MCF 10A (cell line): ENCODE results near the gene TMEM174. TPM values are rescaled to one million over a fixed set of nuclear protein-coding genes. Genes with fewer than 3 reads are reported as not detected.
"Not testable (repeated sequence)": the region's sequence is repeated elsewhere in the genome, so short reads cannot be mapped to it uniquely, and the experiment has no call there.

Experiments used
- BruUV-seq: library from RNA; stranded (reverse); fragments of 400-500 nt; replicated peaks from 2 replicates; lab custom pipeline; 2021; lab: Mats Ljungman, UMichigan
- CTCF ChIA-PET: fragments of 300-600 bp; sonication (Branson Sonifier 250); formaldehyde crosslinking; extraction: SDS; loops from one replicate; lab custom pipeline; 2021; ENCODE audit warnings: antibody characterized with exemption, inconsistent platforms; lab: Yijun Ruan, JAX
- POLR2A ChIA-PET: fragments of 300-600, 350-650 bp; sonication (Branson Sonifier 250); formaldehyde crosslinking; extraction: SDS; loops from one replicate; lab custom pipeline; 2020; ENCODE audit warnings: antibody characterized with exemption, inconsistent platforms; lab: Yijun Ruan, JAX
- DNase-seq: peaks from one replicate; pipeline ENCODE4 v3.0.0-alpha.2; 2018; ENCODE audit not compliant: unreplicated experiment
- H3K27ac Mint-ChIP-seq: one replicate; pipeline ENCODE4 v1.8.0; 2022; ENCODE audit warnings: mild to moderate bottlenecking, low read depth, mixed read lengths; ENCODE audit not compliant: unreplicated experiment
- H3K27me3 Mint-ChIP-seq: one replicate; pipeline ENCODE4 v1.8.0; 2022; ENCODE audit warnings: mixed read lengths; ENCODE audit not compliant: insufficient read depth, unreplicated experiment
- H3K36me3 Mint-ChIP-seq: one replicate; pipeline ENCODE4 v1.8.0; 2022; ENCODE audit warnings: mild to moderate bottlenecking, moderate library complexity, mixed read lengths; ENCODE audit not compliant: insufficient read depth, unreplicated experiment
- H3K4me1 Mint-ChIP-seq: one replicate; pipeline ENCODE4 v1.8.0; 2022; ENCODE audit warnings: mixed read lengths; ENCODE audit not compliant: insufficient read depth, unreplicated experiment
- H3K4me3 Mint-ChIP-seq: one replicate; pipeline ENCODE4 v1.8.0; 2022; ENCODE audit warnings: mild to moderate bottlenecking, moderate library complexity, mixed read lengths; ENCODE audit not compliant: unreplicated experiment
- H3K9me3 Mint-ChIP-seq: one replicate; pipeline ENCODE4 v1.8.0; 2022; ENCODE audit warnings: mixed read lengths; ENCODE audit not compliant: unreplicated experiment
- intact Hi-C: fragments of 100-400 bp; cut with micrococcal nuclease; formaldehyde crosslinking; loops from 2 replicates; pipeline ENCODE4 v1.14.1; 2022
- total RNA-seq: library from RNA; stranded (reverse); gene quantifications from 2 replicates; pipeline ENCODE4 v1.2.3, GENCODE V29; 2022
- TF ChIP-seq, protein P1 (sequence below): fragments of 200-600 bp; IDR thresholded peaks from one replicate; pipeline ENCODE4 v1.8.0; 2022; ENCODE audit warnings: antibody characterized with exemption, mild to moderate bottlenecking; ENCODE audit not compliant: unreplicated experiment

Gene TMEM174
- total RNA-seq, 1 experiment from 2014 or later = not detected

DNA sequence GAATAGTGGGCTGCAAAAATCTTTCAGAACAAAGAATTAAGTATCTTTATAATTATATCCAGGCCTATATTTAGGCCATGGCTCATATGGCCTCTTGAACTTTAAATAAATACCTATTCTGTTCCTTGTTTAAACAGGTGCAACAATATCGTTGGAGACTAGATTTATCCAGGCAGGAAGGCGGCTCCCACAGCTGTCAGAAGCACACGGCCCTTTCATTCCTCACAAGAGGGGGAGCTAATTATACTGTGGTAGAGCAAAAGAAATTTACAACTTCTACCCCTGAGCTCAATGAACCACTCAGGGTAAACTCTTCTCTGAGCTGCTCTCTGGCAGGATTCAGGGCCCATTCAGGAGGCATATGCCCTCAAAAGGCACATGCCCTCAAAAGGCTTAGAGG lies 31.3 kb downstream of the TMEM174 start:
- intact Hi-C loops = no loop called here
- H3K4me1 Mint-ChIP-seq = no peaks in the 10 kb centered on the region
- H3K4me3 Mint-ChIP-seq = no peak overlapping the region
- H3K27ac Mint-ChIP-seq = no peak overlapping the region
- TF ChIP-seq, protein P1, sequence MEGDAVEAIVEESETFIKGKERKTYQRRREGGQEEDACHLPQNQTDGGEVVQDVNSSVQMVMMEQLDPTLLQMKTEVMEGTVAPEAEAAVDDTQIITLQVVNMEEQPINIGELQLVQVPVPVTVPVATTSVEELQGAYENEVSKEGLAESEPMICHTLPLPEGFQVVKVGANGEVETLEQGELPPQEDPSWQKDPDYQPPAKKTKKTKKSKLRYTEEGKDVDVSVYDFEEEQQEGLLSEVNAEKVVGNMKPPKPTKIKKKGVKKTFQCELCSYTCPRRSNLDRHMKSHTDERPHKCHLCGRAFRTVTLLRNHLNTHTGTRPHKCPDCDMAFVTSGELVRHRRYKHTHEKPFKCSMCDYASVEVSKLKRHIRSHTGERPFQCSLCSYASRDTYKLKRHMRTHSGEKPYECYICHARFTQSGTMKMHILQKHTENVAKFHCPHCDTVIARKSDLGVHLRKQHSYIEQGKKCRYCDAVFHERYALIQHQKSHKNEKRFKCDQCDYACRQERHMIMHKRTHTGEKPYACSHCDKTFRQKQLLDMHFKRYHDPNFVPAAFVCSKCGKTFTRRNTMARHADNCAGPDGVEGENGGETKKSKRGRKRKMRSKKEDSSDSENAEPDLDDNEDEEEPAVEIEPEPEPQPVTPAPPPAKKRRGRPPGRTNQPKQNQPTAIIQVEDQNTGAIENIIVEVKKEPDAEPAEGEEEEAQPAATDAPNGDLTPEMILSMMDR = no peak
- peaks cover 9% of the 10 kb centered on the region for H3K9me3 Mint-ChIP-seq
- no peaks in the 10 kb centered on the region for H3K36me3 Mint-ChIP-seq
- BruUV-seq = no TSS peak
- ChIA-PET POLR2A (interaction anchor here (0.6 to 1.1 kb wide), 2 partner anchors 15 to 286 kb away, joined by 3 read pairs; no protein-coding TSS in a partner anchor), CTCF (interaction anchor here (0.6 to 2.3 kb wide), 4 partner anchors 12 to 676 kb away, joined by 3 to 14 read pairs (median 3); no protein-coding TSS in a partner anchor)
- H3K27me3 Mint-ChIP-seq = no peaks in the 10 kb centered on the region
- DNase-seq = no peak

DNA sequence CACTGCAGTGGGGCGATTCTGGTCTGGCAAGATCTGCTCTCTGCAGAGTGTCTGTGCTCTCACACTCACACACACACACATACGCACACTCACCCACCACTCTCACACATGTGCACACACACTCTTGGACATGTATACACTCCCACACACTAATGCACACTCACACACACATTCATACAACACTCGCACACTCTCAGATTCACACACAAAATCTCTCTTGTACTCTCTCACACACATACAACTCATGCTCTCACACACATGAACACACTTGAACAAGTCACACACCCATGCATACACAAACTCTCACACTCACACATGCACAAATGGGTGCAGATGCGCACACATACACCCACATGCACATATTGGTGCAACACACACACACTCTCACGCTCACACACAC lies 31.7 kb downstream of the TMEM174 start:
- H3K27me3 Mint-ChIP-seq = no peaks in the 10 kb centered on the region
- TF ChIP-seq, protein P1 = no peak
- ChIA-PET CTCF (interaction anchor here (0.7 kb wide), 1 partner anchor 677 kb away, joined by 3 read pairs; no protein-coding TSS in a partner anchor), POLR2A (interaction anchor here (0.6 kb wide), 1 partner anchor 286 kb away, joined by 3 read pairs; no protein-coding TSS in a partner anchor)
- H3K36me3 Mint-ChIP-seq = no peaks in the 10 kb centered on the region
- intact Hi-C loops = no loop called here
- H3K27ac Mint-ChIP-seq = no peak overlapping the region
- H3K4me3 Mint-ChIP-seq = no peak overlapping the region
- DNase-seq = no peak
- H3K9me3 Mint-ChIP-seq = peaks cover 13% of the 10 kb centered on the region
- H3K4me1 Mint-ChIP-seq = no peaks in the 10 kb centered on the region
- BruUV-seq = no TSS peak

DNA sequence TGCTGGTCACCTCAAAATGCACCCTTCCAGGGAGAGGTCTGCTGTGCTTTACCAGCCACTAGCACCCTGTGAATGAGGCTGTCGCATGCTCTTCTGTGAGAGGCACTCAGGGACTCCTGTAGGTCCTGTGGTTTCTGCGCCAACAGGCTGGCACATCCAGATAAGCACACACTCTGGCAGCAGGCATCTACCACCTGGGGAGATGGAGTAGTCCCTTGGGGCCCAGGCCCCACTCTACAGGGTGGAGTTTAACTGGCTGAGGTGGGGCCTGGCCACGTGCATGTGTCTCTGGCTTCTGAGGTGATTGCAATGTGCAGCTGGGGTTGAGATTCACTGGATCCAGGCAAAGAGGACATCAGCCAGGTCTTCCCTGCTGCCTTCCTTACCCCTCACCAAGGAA lies 32.3 kb downstream of the TMEM174 start:
- Mint-ChIP-seq H3K4me1 (no peaks in the 10 kb centered on the region), H3K4me3 (no peak overlapping the region), H3K27me3 (no peaks in the 10 kb centered on the region), H3K27ac (no peak overlapping the region), H3K9me3 (peaks cover 19% of the 10 kb centered on the region), H3K36me3 (no peaks in the 10 kb centered on the region)
- DNase-seq = no peak
- TF ChIP-seq, protein P1 = no peak
- ChIA-PET POLR2A (no interaction called here), CTCF (no interaction called here)
- no TSS peak for BruUV-seq
- intact Hi-C loops = no loop called here

DNA sequence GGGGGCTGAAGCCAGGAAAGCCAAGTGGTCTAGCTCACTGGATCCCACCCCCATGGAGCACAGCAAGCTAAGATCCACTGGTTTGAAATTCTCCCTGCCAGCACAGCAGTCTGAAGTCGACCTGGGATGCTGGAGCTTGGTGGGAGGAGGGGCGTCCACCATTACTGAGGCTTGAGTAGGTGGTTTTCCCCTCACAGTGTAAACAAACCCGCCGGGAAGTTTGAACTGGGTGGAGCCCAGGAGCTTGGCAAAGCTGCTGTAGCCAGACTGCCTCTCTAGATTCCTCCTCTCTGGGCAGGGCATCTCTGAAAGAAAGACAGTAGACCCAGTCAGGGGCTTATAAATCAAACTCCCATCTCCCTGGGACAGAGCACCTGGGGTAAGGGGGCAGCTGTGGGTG lies 34.2 kb downstream of the TMEM174 start:
- BruUV-seq, H3K27ac Mint-ChIP-seq, H3K4me3 Mint-ChIP-seq, DNase-seq, intact Hi-C loops, H3K4me1 Mint-ChIP-seq, H3K27me3 Mint-ChIP-seq, H3K36me3 Mint-ChIP-seq: not testable (repeated sequence)
- H3K9me3 Mint-ChIP-seq = peaks cover 20% of the 10 kb centered on the region
- POLR2A ChIA-PET = interaction anchor here (0.8 kb wide), 1 partner anchor 11 kb away, joined by 3 read pairs; no protein-coding TSS in a partner anchor
- CTCF ChIA-PET = interaction anchor here (0.6 to 1.8 kb wide), 2 partner anchors 9 to 244 kb away, joined by 3 to 8 read pairs; no protein-coding TSS in a partner anchor

DNA sequence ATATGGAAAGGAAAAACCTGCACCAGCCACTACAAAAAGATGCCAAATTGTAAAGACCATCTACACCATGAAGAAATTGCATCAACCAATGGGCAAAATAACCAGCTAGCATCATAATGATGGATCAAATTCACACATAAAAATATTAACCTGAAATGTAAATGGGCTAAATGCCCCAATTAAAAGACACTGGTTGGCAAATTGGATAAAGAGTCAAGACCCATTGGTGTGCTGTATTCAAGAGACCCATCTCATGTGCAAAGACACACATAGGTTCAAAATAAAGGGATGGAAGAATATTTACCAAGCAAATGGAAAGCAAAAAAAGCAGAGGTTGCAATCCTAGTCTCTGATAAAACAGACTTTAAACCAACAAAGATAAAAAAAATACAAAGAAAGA lies 36.1 kb downstream of the TMEM174 start:
- H3K9me3 Mint-ChIP-seq = peaks cover 20% of the 10 kb centered on the region
- DNase-seq, BruUV-seq, POLR2A ChIA-PET, H3K27me3 Mint-ChIP-seq, CTCF ChIA-PET, H3K27ac Mint-ChIP-seq, intact Hi-C loops, H3K36me3 Mint-ChIP-seq, H3K4me1 Mint-ChIP-seq, H3K4me3 Mint-ChIP-seq: not testable (repeated sequence)

DNA sequence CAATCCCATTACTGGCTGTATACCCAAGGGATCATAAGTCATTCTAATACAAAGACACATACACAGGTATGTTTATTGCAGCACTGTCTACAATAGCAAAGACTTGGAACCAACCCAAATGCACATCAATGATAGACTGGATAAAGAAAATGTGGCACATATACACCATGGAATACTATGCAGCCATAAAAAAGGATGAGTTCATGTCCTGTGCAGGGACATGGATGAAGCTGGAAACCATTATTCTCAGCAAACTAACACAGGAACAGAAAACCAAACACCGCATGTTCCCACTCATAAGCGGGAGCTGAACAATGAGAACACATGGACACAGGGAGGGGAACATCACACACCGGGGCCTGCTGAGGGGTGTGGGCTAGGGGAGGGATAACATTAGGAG lies 39.7 kb downstream of the TMEM174 start:
- Mint-ChIP-seq H3K4me1 (peaks cover 14% of the 10 kb centered on the region), H3K9me3 (peaks cover 20% of the 10 kb centered on the region)
- POLR2A ChIA-PET, BruUV-seq, H3K36me3 Mint-ChIP-seq, H3K4me3 Mint-ChIP-seq, H3K27me3 Mint-ChIP-seq, DNase-seq, H3K27ac Mint-ChIP-seq: not testable (repeated sequence)
- intact Hi-C loops = loop anchor here (10.0 kb wide), 1 partner anchor 78 kb away; no protein-coding TSS in a partner anchor
- CTCF ChIA-PET = interaction anchor here (0.5 to 1.3 kb wide), 2 partner anchors 238 to 936 kb away, joined by 3 to 5 read pairs; no protein-coding TSS in a partner anchor
